Cardiac fibroblast (primary cell): ENCODE results near the gene FNIP1.

Experiments
- DNase-seq, 2 donors: peaks; one replicate each; pipeline versions ENCODE4 v3.0.0 to v3.0.0-alpha.2; 2010; ENCODE audit warnings: low read depth in 2 of 2
- H3K4me3 ChIP-seq, 2 donors: replicated peaks in 1 of 2; 1 replicate in 1 of 2; 2 replicates in 1 of 2; pipeline ENCODE4 v1.5.1; 2011; ENCODE audit warnings: low read depth in 2 of 2, low read length in 2 of 2, mild to moderate bottlenecking in 2 of 2, moderate library complexity in 1 of 2
- TF ChIP-seq, protein P1 (sequence below): IDR thresholded peaks from one replicate; pipeline ENCODE4 v1.5.1; 2011; ENCODE audit warnings: low read depth, mild to moderate bottlenecking, low read length, inconsistent platforms

The FNIP1 gene

DNA sequence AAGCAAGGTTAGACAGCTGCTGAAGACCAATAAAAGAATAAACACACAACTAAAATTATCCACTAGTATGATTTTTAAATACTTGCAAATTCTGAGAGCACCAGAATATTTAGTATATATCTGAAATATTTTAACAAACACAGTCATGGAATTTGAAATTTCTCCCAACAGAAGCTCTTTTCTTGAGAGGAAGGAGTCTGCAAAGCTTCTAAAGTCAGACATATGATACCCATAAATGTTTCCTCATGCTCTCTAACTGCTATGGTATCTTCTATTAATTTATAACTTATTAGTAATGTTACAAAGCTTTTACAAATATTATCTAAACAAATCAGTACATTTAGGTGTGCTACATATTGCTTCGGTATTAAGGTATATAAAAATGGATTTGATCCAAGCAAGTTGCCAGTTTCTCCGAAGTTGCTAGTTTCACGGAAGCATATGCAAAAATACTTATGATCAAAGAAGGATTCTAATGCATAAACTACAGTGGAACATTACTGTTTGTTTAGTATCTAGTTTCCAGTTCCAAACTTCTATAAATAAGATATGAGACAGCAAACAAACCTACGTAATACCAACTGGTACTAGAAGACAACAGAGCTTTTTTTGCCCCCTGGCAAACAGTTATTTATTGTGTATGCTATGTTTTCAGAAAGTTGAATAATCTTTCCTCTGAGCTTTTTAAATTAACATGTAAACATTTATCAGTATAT lies 22.0 kb downstream of the FNIP1 start:
- no peak overlapping the region for H3K4me3 ChIP-seq
- TF ChIP-seq, protein P1, sequence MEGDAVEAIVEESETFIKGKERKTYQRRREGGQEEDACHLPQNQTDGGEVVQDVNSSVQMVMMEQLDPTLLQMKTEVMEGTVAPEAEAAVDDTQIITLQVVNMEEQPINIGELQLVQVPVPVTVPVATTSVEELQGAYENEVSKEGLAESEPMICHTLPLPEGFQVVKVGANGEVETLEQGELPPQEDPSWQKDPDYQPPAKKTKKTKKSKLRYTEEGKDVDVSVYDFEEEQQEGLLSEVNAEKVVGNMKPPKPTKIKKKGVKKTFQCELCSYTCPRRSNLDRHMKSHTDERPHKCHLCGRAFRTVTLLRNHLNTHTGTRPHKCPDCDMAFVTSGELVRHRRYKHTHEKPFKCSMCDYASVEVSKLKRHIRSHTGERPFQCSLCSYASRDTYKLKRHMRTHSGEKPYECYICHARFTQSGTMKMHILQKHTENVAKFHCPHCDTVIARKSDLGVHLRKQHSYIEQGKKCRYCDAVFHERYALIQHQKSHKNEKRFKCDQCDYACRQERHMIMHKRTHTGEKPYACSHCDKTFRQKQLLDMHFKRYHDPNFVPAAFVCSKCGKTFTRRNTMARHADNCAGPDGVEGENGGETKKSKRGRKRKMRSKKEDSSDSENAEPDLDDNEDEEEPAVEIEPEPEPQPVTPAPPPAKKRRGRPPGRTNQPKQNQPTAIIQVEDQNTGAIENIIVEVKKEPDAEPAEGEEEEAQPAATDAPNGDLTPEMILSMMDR: no peak
- no peak for DNase-seq

DNA sequence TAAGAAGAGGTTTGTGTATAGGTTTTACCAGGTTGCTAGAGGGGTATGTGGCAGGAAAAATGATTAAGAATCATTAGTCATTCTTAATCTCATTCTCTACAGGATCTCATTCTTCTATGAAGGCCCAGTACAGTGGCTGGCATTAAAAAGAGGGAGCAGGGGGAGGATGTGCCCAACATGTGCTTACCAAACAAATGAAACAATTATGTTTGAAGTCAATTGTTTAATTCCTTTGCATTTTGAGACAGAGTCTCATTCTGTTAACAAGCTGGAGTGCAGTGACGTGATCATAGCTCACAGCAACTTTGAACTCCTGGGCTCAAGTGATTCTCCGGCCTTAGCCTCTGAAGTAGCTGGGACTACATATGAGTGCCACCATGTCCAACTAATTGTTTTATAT lies 23.0 kb downstream of the FNIP1 start:
- peak in 1 of 2 donors; percentile 34 for DNase-seq
- TF ChIP-seq, protein P1: no peak
- H3K4me3 ChIP-seq: no peak overlapping the region

DNA sequence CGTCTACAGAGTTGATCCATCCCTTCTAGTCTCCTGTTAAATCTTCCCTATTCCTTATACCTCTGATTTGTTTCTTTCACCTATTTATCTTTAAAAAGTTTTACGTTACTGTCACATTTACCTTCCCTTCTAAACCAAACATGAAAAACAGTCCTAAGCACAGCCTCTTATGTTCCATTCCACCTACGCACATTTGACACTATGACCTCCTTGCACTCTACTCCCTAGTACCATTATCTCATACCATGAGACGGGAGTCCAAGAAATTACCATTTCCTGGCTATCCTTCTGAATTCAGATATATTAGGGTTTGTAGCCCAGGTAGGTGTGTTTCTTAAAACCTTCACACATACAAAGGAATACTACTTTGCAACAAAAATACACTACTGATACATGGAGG lies 25.1 kb downstream of the FNIP1 start:
- DNase-seq: no peak
- no peak overlapping the region for H3K4me3 ChIP-seq
- TF ChIP-seq, protein P1: no peak

DNA sequence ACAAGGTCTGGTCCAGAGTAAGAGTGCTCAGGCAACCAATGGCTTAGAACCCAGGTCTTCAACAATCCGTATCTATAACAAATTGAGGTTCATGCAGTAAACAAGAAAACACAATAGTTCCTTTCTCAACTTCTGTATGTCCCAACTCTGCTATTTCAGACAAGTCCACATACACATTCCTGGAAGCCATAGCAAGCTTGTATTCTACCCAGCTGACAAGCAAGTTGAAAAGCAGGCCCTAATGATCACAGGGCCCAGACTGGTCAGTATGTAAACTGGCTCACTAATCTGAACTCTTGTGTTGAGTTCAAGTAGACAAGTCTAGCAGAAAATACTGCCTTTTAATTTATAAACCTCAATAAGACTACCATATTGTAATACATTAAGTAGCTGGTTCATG lies 26.9 kb downstream of the FNIP1 start:
- TF ChIP-seq, protein P1: no peak
- no peak overlapping the region for H3K4me3 ChIP-seq
- no peak for DNase-seq

DNA sequence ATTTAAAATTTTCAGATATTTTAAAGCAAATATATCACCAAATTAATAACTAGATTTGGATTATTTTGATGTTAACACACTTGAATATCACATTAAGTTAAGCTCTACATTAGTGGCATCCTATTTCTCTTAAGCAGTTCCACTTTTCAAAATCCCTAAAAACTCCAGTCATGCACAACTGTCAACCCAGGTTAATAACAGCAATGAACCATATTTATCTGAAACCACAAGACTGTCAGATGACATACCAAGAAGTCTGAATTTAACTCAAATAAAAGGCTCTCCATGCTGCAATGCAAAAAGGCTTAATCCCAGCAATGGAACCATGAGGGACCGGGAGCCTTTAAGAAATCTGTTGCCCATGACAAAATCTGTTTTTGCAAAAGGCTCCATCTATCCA lies 27.5 kb downstream of the FNIP1 start:
- no peak overlapping the region for H3K4me3 ChIP-seq
- TF ChIP-seq, protein P1: no peak
- no peak for DNase-seq

DNA sequence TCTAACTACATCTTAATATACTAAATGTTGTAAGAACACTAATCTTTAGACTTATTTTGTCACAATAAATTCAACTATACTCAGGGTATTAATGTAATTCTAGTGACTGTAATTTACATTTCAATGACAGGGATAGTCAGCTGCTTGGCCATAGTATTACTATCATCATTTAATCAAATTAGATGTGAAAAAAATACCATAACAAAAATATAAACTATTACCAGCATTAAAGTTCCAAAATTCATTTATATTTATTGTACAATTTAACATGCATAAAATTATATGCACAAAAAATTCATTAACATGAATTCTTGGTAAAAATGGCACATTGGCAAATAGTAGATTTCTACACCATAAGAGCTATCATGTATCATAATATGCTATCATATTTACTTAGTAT lies 28.9 kb downstream of the FNIP1 start:
- DNase-seq: no peak
- no peak overlapping the region for H3K4me3 ChIP-seq
- TF ChIP-seq, protein P1: no peak

DNA sequence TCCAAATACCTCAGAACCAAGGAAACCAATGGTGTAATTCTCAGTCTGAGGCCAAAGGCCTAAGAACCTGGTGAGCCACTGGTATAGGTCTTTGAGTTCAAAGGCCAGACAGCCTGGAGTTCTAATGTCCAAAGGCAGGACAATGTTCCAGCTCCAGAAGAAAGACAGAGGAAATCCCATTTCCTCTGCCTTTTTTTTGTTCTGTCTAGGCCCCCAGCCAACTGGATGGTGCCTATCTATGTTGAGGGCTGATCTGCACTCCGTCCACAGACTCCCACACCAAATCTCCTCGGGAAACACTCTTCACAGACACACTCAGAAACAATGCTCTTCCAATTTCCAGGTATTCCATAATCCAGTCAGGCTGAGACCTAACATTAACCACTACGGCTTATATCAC lies 30.1 kb downstream of the FNIP1 start:
- peak in 1 of 2 donors; percentile 31 for DNase-seq
- H3K4me3 ChIP-seq: no peak overlapping the region
- TF ChIP-seq, protein P1: no peak
